Fibroblast of the aortic adventitia (primary cell): ENCODE measurements around the gene IGLON5. TPM values are rescaled to one million over a fixed set of nuclear protein-coding genes. Genes with fewer than 3 reads are reported as not detected.

Experiments
- DNase-seq: peaks from one replicate; pipeline ENCODE4 v3.0.0-alpha.2; 2010; ENCODE audit warnings: low read depth
- H3K4me3 ChIP-seq: 2 replicates; pipeline ENCODE4 v1.5.1; 2011; ENCODE audit warnings: low read depth, mild to moderate bottlenecking, control low read depth, low read length, moderate library complexity
- CTCF ChIP-seq: IDR thresholded peaks from 2 replicates; pipeline ENCODE4 v1.5.1; 2011; ENCODE audit warnings: mild to moderate bottlenecking, low read length, control low read depth, inconsistent platforms; ENCODE audit not compliant: insufficient read depth
- total RNA-seq: library from RNA; depleted of rRNA; stranded (reverse); fragments of >200 nt; gene quantifications from 2 replicates; pipeline ENCODE4 v1.2.3, GENCODE V29; 2012; ENCODE audit warnings: low replicate concordance

IGLON5 gene
- total RNA-seq, 1 donor, result not detected

DNA sequence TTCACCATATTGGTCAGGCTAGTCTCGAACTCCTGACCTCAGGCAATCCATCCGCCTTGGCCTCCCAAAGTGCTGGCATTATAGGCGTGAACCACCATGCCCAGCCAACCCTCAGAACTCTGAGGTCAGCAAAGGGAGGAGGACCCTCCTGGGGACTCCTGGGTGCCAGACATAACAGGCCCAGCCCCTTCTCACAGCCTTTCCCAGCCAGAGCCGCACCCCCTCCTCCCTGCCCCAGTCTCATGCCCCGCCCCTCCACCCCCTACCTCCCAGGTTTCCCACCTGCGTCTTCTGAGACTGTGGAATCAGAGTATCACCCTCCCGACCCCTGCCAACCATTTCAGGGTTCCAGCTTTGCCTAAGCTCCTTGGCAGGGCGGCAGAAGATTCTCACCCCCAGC, 5.2 kb downstream of the IGLON5 start:
- no peak for TF ChIP-seq CTCF
- H3K4me3 ChIP-seq, result no peak overlapping the region
- no peak for DNase-seq

DNA sequence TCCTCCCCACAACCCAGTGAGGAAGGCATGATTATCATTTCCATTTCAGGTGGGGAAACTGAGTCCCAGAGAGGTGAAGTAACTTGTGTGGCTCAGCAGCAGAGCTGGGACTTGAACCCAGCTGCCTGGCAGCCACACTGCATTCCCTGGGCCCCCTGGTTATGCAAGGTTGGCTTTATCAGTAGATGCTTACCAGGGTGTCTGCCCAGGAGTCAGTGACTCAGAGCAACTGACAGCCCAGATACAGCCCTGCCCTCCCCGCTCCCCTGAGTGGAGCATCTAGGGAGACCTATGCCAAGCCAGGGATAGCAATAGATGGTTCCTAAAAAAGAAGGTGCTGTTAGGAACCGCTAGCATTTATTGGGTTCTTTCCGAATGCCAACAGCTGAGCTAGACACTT, 5.9 kb downstream of the IGLON5 start:
- H3K4me3 ChIP-seq, result no peak overlapping the region
- no peak for TF ChIP-seq CTCF
- no peak for DNase-seq

- DNase-seq, result no peak
- TF ChIP-seq CTCF, result no peak
- no peak overlapping the region for H3K4me3 ChIP-seq
Measured at GRCh38 chr19:51317968-51318367, 6.5 kb downstream of the IGLON5 start.

- no peak for TF ChIP-seq CTCF
- no peak for DNase-seq
- no peak overlapping the region for H3K4me3 ChIP-seq
Measured at GRCh38 chr19:51318687-51319648, 7.5 kb downstream of the IGLON5 start.

DNA sequence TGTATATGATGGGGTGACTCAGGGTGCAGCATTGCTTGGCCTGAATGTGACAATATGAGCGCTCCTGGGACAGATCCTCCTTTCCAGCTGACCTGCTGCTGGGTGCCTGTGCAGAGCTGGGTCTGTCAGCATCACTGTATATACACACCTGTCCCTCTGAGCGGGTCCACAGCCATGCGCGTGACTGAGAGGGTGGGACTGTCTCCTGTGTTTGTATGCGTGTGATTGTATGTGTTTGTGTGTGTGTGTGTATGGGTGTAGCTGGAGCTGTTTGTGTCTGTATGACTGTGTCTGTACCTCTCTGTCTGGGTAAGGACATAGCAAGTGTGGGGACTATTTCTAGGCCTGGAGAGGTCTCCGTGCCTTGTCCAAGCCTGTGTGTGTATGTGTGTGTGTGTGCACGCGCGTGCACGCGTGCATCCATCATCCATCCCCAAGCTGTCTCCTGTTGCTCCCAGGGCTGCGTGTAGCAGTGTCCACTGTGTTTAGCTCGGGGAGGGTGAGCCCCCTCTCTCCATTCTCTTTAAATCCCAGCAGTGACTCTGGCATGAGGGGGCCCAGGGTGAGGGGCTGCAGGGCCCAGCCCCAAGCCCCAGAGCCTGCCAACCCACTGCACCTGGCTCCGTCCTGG, 8.3 kb downstream of the IGLON5 start:
- TF ChIP-seq CTCF, result no peak
- DNase-seq, result no peak
- H3K4me3 ChIP-seq, result no peak overlapping the region

- TF ChIP-seq CTCF, result no peak
- DNase-seq, result no peak
- H3K4me3 ChIP-seq, result no peak overlapping the region
Measured at GRCh38 chr19:51320280-51320657, 8.8 kb downstream of the IGLON5 start.
